LoVo (cell line): Measurements from ENCODE around the gene FAM240A.

ENCODE experiments used
- DNase-seq: peaks from one replicate; pipeline ENCODE4 v3.0.0-alpha.2; 2016; ENCODE audit warnings: low spot score

FAM240A gene

DNA sequence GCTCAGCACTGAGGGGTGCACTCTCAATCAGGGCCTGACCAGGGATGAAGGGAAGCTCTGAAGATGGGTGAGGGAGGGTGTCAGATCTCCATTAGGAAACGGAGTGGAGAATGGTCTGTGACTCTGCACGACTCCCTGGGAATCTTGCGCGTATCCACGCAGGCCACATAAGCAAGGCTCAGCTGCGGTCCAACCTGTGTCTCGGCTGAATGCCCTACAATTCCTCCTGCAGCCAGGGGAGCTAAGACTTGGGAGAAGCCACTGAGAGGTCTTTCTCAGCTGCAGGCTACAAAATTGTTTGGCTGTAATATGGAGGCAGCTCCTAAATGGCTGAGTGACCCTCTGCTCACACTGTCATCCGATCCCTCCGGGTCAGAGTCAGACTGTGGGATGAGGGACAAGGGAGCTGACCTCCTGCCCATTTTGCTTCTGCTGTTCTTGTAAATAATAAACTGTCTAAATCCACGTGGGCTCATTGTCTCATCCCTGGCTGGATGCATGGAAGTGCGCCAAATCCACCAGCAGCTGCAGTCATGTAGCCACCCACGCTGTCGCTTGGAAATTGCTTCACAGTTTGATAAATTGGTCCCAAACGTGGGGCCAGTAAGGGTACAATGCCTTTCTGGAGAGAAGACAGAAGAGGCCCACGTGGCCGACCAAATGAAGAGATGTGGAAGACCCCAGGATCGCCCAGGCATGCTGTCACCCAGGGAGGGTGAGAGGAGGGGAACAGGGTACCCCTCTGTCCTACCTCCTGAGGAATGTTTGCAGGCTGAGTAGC is 50.6 kb downstream of the FAM240A start:
- DNase-seq, result no peak

DNA sequence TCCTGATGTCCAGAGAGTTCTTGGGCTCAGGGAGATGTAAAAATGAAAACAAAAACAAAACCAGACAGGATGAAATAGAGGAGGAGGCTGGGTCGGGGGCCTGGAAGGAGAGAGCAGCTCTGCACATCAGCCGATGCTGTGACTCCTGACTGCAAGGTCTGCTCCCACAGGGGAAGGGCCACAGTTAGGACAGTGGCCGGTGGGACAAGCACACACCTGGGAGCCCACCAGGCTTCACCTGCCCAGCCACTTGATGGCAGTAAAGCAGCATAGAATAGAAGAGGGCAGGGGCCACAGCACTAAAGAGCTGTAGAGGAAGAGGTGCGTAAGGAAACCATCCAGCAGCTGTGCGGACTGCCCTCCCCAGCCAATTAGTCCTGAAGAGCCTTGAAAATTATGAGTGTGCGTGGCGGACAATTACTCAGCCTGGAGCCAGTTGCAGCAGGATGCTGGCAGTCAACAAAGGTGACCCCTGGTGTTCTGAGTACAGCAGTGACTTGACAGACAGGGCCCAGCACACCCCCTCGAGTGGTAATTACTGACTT is 51.3 kb downstream of the FAM240A start:
- no peak for DNase-seq

DNA sequence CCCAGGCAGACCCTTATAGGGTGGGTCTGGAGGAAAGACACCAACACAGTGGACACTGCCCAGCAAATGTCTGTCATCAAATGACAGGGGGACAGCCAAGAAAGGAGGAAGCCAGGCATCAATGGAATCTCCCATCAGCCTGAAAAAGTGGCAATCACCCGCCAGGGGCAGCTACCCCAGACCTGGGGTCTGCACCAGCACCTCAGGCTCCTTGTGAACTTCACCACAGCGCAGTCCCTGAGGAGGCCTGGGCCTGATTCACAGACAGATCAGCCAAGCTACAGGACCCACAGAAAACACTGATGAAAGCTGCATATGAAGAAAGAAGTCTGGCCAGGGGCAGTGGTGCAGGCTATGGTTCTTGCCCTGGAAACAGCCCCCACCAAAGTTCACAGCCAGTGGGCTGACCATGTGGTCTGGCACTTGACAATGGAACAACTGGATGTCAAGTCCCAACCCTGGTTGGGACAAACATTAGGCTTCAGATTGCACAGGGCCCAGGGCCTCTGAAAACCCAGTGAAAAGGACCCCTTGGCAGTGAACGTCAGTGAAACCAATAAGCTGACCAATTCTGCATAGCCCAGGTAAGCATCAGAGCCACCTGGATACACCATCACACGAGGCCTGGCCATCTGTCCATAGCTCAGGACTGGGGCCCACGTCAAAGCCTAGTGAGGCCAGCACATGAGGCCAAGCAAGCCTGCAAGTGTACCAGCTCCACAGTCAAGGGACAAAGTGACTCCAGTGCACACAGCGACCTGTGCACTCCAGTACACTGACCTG is 52.1 kb downstream of the FAM240A start:
- DNase-seq, result no peak

DNA sequence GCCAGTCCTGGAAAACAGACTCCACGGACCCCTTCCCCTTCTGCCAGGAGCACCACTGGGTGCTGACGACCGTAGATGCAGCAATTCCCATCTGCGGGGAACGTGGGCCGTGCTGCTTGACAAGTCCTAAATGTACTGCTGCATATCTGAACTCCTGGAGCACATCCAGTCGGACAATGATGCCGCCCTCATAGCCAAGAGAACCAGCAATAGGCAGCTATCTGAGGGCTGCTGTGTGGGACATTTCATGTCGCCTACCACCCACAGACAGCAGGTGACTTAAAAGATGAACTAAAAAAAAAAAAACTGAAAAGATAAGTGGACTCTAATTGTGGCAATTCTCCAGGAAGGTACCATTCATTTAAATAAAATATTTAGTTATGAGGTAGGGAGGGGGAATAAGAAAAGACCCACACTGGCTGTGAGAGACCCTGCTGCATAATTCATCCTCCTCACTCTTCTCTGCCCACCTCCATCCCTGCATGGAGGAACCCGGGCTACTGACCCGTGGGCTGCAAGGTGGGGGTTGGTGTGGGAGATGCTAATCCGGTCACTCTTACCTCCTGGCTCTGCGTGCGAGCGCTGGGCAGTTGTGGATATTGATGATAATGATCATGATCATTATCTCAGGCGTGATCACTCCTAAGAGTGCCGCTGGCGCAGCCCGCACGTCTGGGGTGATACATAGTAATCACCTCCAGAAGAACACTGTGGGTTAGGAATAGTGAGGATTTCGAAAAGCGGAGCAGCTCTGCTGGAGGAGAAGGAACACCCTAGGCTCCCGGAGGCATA is 52.8 kb downstream of the FAM240A start:
- no peak for DNase-seq

DNA sequence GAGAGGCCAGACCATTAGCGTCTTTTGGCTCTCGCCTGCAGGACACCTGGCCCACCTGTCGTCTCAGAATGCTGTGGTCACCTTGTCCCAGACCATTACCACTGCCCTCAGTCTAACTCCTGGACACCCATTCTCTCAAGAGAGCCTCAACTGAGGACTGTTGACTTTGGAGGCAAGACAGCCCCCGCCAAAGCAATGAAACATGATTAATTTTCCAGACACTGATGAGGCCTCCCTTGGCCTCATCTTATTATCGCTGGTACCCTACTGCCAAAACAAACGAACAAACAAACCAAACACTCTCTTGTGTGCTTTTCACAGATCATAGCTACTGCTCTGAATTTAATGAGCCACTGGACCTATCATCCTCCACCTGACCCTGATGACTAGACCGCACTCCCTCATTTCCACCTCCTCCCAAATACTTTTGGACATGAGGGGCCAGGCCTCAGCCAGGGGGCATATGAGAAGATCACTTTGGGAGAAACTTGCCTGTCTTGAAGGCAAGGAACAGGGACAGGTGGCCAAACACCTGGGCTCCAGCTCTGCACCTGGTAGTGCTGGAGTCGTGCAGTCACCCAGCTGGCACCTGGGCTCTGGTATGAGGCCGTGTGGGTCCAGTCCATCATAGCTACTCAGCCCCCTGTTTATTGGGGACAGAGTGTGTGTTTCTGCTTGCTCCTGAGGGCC is 53.6 kb downstream of the FAM240A start:
- DNase-seq, result no peak

DNA sequence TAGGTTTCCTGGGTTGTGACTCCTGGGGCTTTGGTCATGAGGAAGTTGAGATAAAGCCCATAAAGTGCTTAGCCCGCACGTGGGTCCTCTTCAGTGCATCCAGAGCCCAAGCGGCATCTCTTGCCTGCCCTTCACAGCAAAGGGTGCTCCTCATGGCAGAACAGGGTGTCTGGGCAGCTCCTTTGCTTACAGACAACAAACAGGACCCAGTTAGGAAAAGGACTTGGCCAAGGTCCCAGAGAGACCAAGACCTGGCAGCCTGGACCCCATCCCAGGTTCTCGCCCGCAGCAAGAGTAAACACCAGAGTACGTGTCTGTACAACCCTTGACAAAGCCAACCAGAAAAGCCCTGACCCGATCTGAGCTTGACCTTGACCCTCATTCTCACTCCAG is 54.1 kb downstream of the FAM240A start:
- DNase-seq, result no peak

DNA sequence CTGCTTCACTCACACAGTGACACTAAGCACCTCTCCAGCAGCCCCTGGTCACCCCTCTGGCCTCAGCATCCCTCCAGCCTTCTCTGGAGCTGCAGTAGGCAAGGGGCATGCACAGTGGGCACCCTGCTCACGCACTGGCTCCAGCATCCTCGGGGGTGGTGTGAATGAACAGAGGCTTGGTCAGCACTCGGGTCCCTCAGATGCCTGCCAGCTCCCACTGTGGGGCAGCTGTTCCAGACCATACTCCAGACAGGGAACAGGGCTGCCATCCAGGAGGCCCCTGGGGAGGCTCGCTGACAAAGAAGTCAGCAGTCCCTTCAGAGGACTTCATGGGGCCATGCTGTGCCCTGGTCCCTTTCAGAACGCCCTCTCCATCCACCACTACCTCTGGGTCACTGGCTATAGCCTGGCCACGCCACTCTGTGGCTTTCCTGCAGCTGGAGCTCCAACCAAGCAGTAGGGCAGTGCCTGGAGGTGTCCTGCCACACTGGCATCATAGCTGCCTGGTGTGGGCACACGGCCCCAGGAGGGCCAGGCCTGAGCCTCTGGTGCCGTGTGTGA is 54.8 kb downstream of the FAM240A start:
- DNase-seq, result no peak

DNA sequence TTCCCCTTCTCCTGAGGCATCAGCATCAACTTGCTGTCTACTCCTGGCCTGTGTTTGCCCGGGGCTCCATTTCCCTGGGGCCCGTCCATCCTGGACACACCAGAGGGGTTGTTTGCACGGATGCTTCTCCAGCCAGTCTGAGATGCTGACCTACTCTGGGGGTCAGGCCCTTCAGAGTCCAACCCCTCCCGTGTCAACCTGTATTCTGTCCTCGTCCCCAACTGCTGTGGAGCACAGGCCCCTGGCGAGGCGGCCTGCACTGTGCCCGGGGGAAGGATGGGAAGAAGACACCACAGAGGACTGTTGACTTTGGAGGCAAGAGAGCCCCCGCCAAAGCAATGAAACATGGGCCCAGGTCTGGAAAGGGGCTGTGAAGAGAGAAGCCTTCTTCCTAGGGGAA is 55.3 kb downstream of the FAM240A start:
- DNase-seq, result no peak

DNA sequence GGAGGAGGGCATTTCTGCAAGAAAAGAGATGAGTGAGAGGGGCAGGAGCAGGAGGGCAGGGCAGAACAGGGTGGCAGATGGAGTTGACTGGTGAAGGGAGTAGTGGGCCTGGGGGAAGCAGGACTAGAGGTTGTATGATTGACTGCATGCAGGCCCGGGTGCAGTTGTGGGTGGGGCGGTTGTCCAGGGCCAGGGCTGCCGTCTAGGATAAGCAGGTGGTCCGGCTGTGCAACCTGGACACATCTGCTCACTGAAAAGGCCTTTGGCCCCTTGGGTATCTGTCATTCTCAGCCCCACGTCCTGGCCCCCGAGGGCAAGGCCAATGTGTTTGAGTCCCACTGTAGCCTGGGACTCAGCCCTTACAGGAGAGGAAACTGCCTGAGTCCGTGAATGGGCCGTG is 55.8 kb downstream of the FAM240A start:
- DNase-seq, result no peak

DNA sequence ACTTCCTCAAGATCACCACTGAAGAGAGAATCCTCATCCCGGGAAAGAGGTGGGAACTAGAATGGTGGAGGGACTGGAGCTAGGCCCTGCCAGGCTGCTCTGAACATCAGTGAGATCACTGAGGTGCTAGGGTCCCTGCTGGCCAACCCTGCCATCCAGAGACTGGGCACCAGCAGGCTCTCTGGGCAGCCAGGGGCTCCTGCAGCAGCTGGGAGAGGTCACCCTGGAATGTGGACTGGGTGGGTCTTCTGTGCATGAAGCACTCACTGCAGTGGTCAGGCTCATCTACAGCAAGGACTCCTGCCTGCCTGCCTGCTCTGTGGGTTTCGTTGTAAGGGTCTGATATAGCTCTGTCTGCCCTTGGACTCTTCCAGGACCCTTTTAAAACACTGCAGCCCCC is 56.3 kb downstream of the FAM240A start:
- DNase-seq, result no peak

DNA sequence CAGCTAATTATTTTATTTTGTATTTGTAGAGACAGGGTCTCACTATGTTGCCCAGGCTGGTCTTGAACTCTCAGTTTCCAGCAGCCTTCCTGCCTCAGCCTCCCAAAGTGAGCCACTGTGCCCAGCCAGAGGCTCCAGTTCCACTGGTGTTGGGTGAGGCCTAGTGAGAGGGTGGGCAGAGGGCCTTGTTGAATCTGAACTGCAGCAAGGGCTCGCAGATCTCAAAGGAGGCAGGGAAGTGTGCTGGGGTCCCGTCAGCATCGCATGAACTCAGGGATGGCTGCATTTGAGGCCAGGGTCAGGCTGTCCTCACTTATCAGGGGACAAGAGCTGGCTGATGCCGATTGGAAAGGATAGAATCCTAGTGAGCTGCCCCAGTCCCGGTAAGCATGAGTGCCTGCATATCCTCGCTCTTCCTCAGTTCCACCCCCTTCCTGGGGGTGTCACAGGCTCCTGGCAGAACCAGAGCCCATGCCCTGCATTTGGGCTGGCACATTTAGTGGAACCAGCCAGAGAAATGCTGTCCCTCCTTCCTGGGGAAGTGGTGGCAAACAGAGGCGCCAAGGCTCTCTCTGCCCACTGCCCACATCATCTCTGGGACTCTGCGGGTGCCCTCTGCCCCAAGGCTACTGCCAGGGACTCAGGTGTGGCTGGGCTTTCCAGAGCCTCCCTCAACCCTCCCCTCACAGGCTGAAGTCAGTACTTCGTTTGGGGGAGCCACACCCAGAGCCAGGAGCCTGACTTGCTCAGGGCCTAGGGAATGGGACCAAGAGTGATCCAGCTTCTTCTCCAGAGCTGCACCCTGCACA is 57.1 kb downstream of the FAM240A start:
- no peak for DNase-seq

DNA sequence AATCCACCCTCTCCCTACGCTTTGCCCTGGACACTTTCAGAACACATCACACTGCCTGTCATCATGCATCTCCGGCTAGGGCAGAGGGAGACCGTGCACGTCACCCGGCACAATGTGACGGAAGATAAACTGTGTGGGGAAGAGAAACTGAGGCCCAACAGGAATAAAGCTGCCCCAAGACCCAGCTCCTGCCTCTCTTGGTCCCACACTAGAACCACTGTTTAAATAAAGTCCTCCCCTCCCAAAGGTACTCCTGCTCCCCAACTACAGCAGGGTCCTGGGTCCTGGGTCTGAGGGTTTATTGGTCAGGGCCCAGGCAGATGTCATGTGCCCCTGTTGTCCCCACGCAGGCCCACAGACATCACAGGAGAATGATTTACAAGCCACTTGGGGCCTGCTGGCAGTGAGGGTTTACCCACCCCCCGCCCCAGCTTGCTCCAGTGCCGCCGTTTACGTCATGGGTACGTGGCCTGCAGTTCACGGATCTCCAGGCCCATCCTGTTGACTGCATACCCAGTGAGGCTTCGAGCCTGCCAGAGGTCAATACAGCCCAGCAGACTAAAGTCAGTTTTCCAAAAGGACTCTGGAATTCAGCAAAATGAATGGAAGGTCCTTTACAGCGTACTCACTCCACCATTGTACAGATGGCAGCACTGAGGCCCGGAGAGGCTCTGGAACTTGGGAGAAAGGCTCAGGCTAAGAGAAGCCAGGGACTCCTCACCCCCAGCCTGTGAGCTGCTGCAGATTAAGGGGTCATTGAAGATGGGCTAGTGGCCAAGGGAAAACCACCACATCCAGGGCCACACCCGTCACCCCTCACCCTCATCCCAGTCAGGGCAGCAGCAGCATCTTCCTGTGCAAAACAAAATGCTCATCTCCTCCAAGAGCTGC is 57.9 kb downstream of the FAM240A start:
- no peak for DNase-seq

DNA sequence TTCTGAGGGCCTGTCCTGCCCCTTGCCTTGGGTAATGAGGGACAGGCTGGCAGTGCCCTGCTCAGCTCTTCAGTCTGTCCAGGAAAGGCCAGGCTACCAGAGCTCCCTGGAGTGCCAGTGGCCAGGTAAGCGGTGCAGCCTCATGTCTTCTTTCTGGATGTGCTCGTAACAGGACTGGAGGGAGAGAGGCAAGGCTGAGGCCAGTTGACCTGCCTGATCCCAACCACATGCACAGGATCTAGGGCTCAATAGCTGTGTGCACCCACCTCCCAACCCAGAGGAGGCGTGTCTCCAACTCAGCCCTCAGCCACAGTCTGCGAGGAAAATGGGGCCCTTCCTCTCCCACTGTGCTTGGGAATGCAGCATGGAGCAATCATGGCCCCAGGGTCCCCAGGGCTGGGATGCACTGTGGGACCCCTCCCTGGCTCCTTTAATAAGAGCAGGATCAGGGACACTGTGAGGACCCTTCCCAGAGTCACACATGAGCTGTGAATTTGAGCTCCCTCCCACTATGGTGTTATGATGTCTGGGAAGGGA is 58.6 kb downstream of the FAM240A start:
- DNase-seq, result no peak

DNA sequence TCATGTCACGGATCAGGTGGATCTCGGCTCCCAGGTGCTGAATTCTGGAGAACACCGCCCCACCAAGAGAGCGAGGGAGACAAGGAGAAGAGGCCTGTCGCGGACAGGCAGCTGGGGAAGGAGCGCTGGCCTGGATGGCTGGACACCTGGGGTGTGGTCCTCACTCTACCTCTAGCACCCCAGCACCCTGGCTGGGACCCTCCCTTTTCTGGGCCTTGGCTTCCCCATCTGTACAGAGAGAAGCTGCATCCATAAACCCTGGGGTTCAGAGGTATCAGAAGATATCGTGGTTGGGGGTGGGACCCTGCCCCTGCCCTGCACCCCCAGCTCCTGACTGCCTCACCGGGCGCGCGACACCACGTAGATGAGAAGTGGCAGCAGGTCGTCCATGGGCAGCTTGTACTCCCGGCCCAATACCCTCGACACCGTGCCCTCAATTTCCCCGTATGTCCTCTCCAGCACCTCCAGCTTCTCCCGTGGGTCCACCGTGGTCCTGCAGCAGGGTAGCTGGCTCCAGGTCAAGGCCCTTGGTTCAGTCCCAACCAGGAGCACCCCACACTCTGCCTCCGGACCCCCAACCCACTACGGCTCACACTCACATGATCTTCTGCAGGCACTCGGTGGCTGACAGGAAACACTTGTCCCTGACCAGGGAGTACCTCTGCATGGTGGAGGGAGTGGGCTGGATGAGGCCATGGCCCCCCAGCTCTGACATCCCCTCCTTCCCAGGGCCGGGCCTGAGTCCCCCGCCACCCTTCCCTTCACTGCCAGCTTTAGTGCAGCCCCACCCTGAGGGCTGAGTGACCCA is 59.4 kb downstream of the FAM240A start:
- no peak for DNase-seq

DNA sequence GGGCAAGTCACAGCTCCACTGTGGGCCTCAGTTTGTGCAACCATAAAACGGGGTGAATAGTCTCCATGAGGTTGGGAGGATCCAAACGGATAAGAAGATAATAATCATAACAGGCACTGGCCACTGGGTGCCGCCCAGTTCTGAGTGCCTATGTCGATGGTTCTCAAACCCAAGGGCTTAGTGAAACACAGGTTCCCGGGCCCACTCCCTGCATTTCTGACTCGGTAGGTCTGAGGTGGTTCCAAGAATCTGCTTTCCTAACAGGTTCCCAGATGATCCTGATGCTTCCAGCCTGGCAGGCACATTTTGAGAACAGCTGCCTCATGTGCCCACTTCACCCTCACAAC is 60.0 kb downstream of the FAM240A start:
- no peak for DNase-seq

DNA sequence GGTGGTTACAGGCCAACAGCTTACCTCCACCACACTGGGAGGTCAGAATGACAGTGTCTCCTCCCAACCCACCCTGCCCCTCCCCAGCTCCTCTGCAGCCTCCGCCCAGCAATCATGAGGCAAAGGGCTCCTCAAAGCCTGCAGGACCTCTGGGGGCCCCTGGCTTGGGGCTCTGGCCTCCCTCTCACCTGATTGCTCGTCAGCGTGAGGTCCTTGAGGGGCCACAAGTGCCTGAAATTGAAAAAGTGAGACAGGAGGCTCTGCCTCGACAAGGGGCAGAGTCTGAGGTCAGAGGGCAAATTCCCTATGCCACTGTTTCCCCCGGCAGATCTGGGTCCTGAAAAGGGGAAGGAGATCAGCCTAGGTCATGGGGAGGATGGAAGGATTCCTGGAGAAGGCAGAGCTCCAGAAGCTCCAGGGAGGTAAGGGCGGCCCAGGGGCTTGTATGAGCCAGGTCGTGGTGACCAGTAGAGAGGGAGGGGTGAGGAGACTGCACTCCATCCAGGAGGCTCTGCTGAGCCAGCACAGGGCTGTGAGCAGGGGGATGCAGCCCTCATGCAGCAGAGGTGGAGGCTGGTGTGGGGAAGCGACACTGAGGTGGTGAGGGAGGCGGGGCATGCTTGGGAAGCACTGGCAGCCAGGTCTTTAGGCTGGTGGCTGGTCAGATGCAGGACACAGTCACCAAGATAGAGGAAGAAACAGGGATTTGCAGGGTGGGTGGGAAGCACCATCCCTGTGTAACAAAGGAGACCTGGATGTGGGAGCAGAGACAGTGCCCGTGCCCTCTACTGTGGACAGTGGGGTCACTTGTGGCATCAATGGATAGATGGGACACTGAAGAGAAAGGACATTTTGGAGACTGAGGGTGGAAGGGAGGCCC is 61.1 kb downstream of the FAM240A start:
- DNase-seq, result no peak

DNA sequence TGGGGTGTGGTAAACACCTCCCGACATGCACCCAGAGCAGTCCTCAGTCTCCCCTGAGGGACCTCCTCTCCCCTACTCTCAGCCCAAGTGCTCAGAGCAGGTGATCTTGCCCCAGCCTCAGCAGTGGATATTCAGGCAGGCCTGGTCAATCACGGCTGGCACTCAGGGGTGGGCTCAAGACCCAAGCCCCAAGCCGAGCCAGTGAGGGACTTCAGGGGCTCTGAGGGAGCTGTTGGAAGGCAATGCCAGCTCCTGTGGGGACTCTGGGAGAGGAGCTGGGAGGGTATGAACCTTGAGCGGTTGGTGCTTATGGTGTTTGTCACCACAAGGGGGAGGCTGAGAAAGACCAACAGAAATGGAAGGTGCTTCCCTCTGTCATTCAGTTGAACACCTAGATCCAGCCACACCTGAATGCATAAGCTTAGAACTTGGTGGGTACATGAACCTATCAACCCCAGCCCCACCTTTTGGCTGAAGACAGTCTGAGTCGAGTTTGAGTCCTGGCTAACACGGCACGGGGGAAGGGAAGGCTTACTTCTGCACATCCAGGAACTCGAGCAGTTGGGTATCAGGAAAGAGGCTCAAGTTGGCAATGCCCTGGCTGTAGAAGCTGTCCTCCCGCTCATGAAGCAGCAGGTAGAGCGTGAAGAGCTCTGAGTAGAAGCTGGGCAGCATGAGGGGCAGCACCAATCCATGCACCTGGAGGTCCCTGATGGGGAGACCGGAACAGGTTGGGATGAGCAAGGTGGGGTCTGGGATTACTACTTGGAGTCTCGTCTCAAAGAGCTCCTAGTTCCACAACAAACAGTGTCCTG is 61.9 kb downstream of the FAM240A start:
- no peak for DNase-seq
